ENCODE data around the gene DPP8. TPM values are rescaled to one million over a fixed set of nuclear protein-coding genes. Genes with fewer than 3 reads are reported as not detected.

DPP8 gene
- total and polyA plus RNA-seq, 5 donors = 9.1 to 35.3 (median 33.4) TPM

GRCh38 chr15:65524226-65524625 is 6.7 kb upstream of the DPP8 start:
- Histone ChIP-seq H3K27ac (ENCODE audit: low read length) (no peak overlapping the region), H3K4me3 (ENCODE audit: low read length) (no peak overlapping the region), H3K27me3 (ENCODE audit: control insufficient read depth, insufficient read depth) (no peaks in the 10 kb centered on the region), H3K4me1 (ENCODE audit: control insufficient read depth, insufficient read depth, low read length) (peaks cover 2% of the 10 kb centered on the region), H3K9me3 (ENCODE audit: control insufficient read depth, low read length) (no peaks in the 10 kb centered on the region)
- ATAC-seq (no peak), DNase-seq (no peak)
- 80% methylated on average over 10 of the region's 10 CpGs for WGBS
- intact Hi-C loops (cut with DNase I) = no loop called here

GRCh38 chr15:65521350-65521749 is 3.9 kb upstream of the DPP8 start:
- Histone ChIP-seq H3K27me3 (ENCODE audit: control insufficient read depth, insufficient read depth) (no peaks in the 10 kb centered on the region), H3K9me3 (ENCODE audit: control insufficient read depth, low read length) (no peaks in the 10 kb centered on the region), H3K4me1 (ENCODE audit: control insufficient read depth, insufficient read depth, low read length) (peaks cover 2% of the 10 kb centered on the region), H3K4me3 (ENCODE audit: low read length) (no peak overlapping the region), H3K27ac (ENCODE audit: low read length) (no peak overlapping the region)
- no peak for ATAC-seq
- WGBS = 48% methylated on average over 7 of the region's 7 CpGs
- DNase-seq = peak in 2 of 3 donors; percentile 29 to 40
- intact Hi-C loops (cut with DNase I) = no loop called here

GRCh38 chr15:65518633-65519285 is 1.3 kb upstream of the DPP8 start:
- intact Hi-C loops (cut with DNase I) = no loop called here
- 90% methylated on average over 4 of the region's 4 CpGs for WGBS
- no peak for ATAC-seq

GRCh38 chr15:65517866-65518207 is 348 bp upstream of the DPP8 start:
- H3K27me3 ChIP-seq (ENCODE audit: control insufficient read depth, insufficient read depth) = no peaks in the 10 kb centered on the region
- no peak overlapping the region for H3K4me3 ChIP-seq (ENCODE audit: low read length)
- no peak overlapping the region for H3K27ac ChIP-seq (ENCODE audit: low read length)
- no peaks in the 10 kb centered on the region for H3K9me3 ChIP-seq (ENCODE audit: control insufficient read depth, low read length)
- DNase-seq = no peak
- intact Hi-C loops (cut with DNase I) = no loop called here
- no peak for ATAC-seq
- WGBS = 37% methylated on average over 8 of the region's 8 CpGs
- peaks cover 2% of the 10 kb centered on the region for H3K4me1 ChIP-seq (ENCODE audit: control insufficient read depth, insufficient read depth, low read length)

More at GRCh38 chr15:65518633-65519285, 1.3 kb upstream of the DPP8 start:
- Histone ChIP-seq H3K9me3 (ENCODE audit: control insufficient read depth, low read length) (no peaks in the 10 kb centered on the region), H3K4me3 (ENCODE audit: low read length) (no peak overlapping the region), H3K27me3 (ENCODE audit: control insufficient read depth, insufficient read depth) (no peaks in the 10 kb centered on the region), H3K27ac (ENCODE audit: low read length) (no peak overlapping the region), H3K4me1 (ENCODE audit: control insufficient read depth, insufficient read depth, low read length) (peaks cover 2% of the 10 kb centered on the region)
- DNase-seq = no peak

GRCh38 chr15:65512807-65513416 is 4.6 kb downstream of the DPP8 start:
- H3K4me1 ChIP-seq (ENCODE audit: control insufficient read depth, insufficient read depth, low read length) = peaks cover 3% of the 10 kb centered on the region
- no peaks in the 10 kb centered on the region for H3K9me3 ChIP-seq (ENCODE audit: control insufficient read depth, low read length)
- intact Hi-C loops (cut with DNase I) = no loop called here
- ATAC-seq = peak; percentile 66 to 74
- H3K27me3 ChIP-seq (ENCODE audit: control insufficient read depth, insufficient read depth) = no peaks in the 10 kb centered on the region
- peak overlapping the region; percentile 39 for H3K4me3 ChIP-seq (ENCODE audit: low read length)
- peak; percentile 77 to 91 (median 77) for DNase-seq
- peak overlapping the region; percentile 48 for H3K27ac ChIP-seq (ENCODE audit: low read length)
- 24% methylated on average over 10 of the region's 10 CpGs for WGBS

GRCh38 chr15:65512189-65512588 is 5.3 kb downstream of the DPP8 start:
- peak overlapping the region; percentile 84 for H3K27ac ChIP-seq (ENCODE audit: low read length)
- H3K9me3 ChIP-seq (ENCODE audit: control insufficient read depth, low read length) = no peaks in the 10 kb centered on the region
- intact Hi-C loops (cut with DNase I) = no loop called here
- peak in 1 of 2 donors; percentile 17 for ATAC-seq
- peaks cover 3% of the 10 kb centered on the region for H3K4me1 ChIP-seq (ENCODE audit: control insufficient read depth, insufficient read depth, low read length)
- peak overlapping the region; percentile 39 for H3K4me3 ChIP-seq (ENCODE audit: low read length)
- 52% methylated on average over 5 of the region's 5 CpGs for WGBS
- no peak for DNase-seq
- no peaks in the 10 kb centered on the region for H3K27me3 ChIP-seq (ENCODE audit: control insufficient read depth, insufficient read depth)

GRCh38 chr15:65509321-65509720 is 8.2 kb downstream of the DPP8 start:
- Histone ChIP-seq H3K27me3 (ENCODE audit: control insufficient read depth, insufficient read depth) (no peaks in the 10 kb centered on the region), H3K27ac (ENCODE audit: low read length) (no peak overlapping the region), H3K9me3 (ENCODE audit: control insufficient read depth, low read length) (no peaks in the 10 kb centered on the region), H3K4me1 (ENCODE audit: control insufficient read depth, insufficient read depth, low read length) (peaks cover 3% of the 10 kb centered on the region), H3K4me3 (ENCODE audit: low read length) (no peak overlapping the region)
- intact Hi-C loops (cut with DNase I) = no loop called here
- no peak for ATAC-seq
- 90% methylated on average over 2 of the region's 2 CpGs for WGBS
- DNase-seq = no peak

- Histone ChIP-seq H3K4me1 (ENCODE audit: control insufficient read depth, insufficient read depth, low read length) (no peaks in the 10 kb centered on the region), H3K27me3 (ENCODE audit: control insufficient read depth, insufficient read depth) (no peaks in the 10 kb centered on the region), H3K27ac (ENCODE audit: low read length) (no peak overlapping the region), H3K4me3 (ENCODE audit: low read length) (no peak overlapping the region), H3K9me3 (ENCODE audit: control insufficient read depth, low read length) (no peaks in the 10 kb centered on the region)
- ATAC-seq = no peak
- WGBS = 87% methylated on average over 4 of the region's 4 CpGs
- intact Hi-C loops (cut with DNase I) = no loop called here
- no peak for DNase-seq
Observed at GRCh38 chr15:65494076-65494475, 23.4 kb downstream of the DPP8 start.

GRCh38 chr15:65484876-65485275 is 32.6 kb downstream of the DPP8 start:
- ATAC-seq (no peak), DNase-seq (no peak)
- no peaks in the 10 kb centered on the region for H3K4me1 ChIP-seq (ENCODE audit: control insufficient read depth, insufficient read depth, low read length)
- H3K27ac ChIP-seq (ENCODE audit: low read length) = no peak overlapping the region
- H3K9me3 ChIP-seq (ENCODE audit: control insufficient read depth, low read length) = no peaks in the 10 kb centered on the region
- intact Hi-C loops (cut with DNase I) = no loop called here
- no peaks in the 10 kb centered on the region for H3K27me3 ChIP-seq (ENCODE audit: control insufficient read depth, insufficient read depth)
- 96% methylated on average over 4 of the region's 4 CpGs for WGBS
- no peak overlapping the region for H3K4me3 ChIP-seq (ENCODE audit: low read length)

GRCh38 chr15:65476903-65477302 is 40.6 kb downstream of the DPP8 start:
- intact Hi-C loops (cut with DNase I) = no loop called here
- no peak for DNase-seq
- no peaks in the 10 kb centered on the region for H3K27me3 ChIP-seq (ENCODE audit: control insufficient read depth, insufficient read depth)

GRCh38 chr15:65470866-65471265 is 46.6 kb downstream of the DPP8 start:
- Histone ChIP-seq H3K27me3 (ENCODE audit: control insufficient read depth, insufficient read depth) (no peaks in the 10 kb centered on the region), H3K4me1 (ENCODE audit: control insufficient read depth, insufficient read depth, low read length) (no peaks in the 10 kb centered on the region), H3K4me3 (ENCODE audit: low read length) (no peak overlapping the region), H3K9me3 (ENCODE audit: control insufficient read depth, low read length) (no peaks in the 10 kb centered on the region), H3K27ac (ENCODE audit: low read length) (no peak overlapping the region)
- ATAC-seq (no peak), DNase-seq (no peak)
- 80% methylated on average over 3 of the region's 3 CpGs for WGBS
- intact Hi-C loops (cut with DNase I) = no loop called here

More at GRCh38 chr15:65476903-65477302, 40.6 kb downstream of the DPP8 start:
- no peak overlapping the region for H3K4me3 ChIP-seq (ENCODE audit: low read length)
- no peaks in the 10 kb centered on the region for H3K9me3 ChIP-seq (ENCODE audit: control insufficient read depth, low read length)
- no peak for ATAC-seq
- whole genome bisulfite sequencing = 83% methylated on average over 5 of the region's 5 CpGs
- H3K27ac ChIP-seq (ENCODE audit: low read length) = no peak overlapping the region
- no peaks in the 10 kb centered on the region for H3K4me1 ChIP-seq (ENCODE audit: control insufficient read depth, insufficient read depth, low read length)

Measured in right cardiac atrium (tissue), 5 donors.